ENCODE data around the gene ATP1B4.

ATP1B4 gene

GRCh38 chrX:120406638-120407037 lies 44.7 kb downstream of the ATP1B4 start:
- H3K4me1 Mint-ChIP-seq, result no peaks in the 10 kb centered on the region
- no peaks in the 10 kb centered on the region for H3K36me3 Mint-ChIP-seq (ENCODE audit: low read depth)
- TF ChIP-seq CTCF (IDR thresholded peaks at IDR 0.05; ENCODE audit: unreplicated experiment in 3 of 3), result no peak
- peaks cover 4% of the 10 kb centered on the region for H3K27me3 Mint-ChIP-seq (ENCODE audit: low read depth)
- no peak overlapping the region for H3K27ac Mint-ChIP-seq
- H3K4me3 Mint-ChIP-seq, result no peak overlapping the region
- H3K9me3 Mint-ChIP-seq, result peaks cover 31% of the 10 kb centered on the region

- Mint-ChIP-seq H3K4me1 (no peaks in the 10 kb centered on the region), H3K36me3 (ENCODE audit: low read depth) (no peaks in the 10 kb centered on the region), H3K27ac (no peak overlapping the region), H3K9me3 (peaks cover 34% of the 10 kb centered on the region), H3K4me3 (no peak overlapping the region), H3K27me3 (ENCODE audit: low read depth) (peaks cover 4% of the 10 kb centered on the region)
- TF ChIP-seq CTCF (IDR thresholded peaks at IDR 0.05; ENCODE audit: unreplicated experiment in 3 of 3), result no peak
Observed at GRCh38 chrX:120408168-120408567, 46.3 kb downstream of the ATP1B4 start.

- Mint-ChIP-seq H3K4me1 (no peaks in the 10 kb centered on the region), H3K9me3 (peaks cover 10% of the 10 kb centered on the region), H3K27ac (no peak overlapping the region), H3K27me3 (ENCODE audit: low read depth) (no peaks in the 10 kb centered on the region), H3K4me3 (no peak overlapping the region), H3K36me3 (ENCODE audit: low read depth) (no peaks in the 10 kb centered on the region)
- TF ChIP-seq CTCF (IDR thresholded peaks at IDR 0.05; ENCODE audit: unreplicated experiment in 3 of 3), result no peak
Observed at GRCh38 chrX:120419463-120419862, 57.6 kb downstream of the ATP1B4 start.

- no peak for TF ChIP-seq CTCF (IDR thresholded peaks at IDR 0.05; ENCODE audit: unreplicated experiment in 3 of 3)
- Mint-ChIP-seq H3K27ac (no peak overlapping the region), H3K27me3 (ENCODE audit: low read depth) (no peaks in the 10 kb centered on the region), H3K4me3 (no peak overlapping the region), H3K9me3 (peaks cover 2% of the 10 kb centered on the region), H3K4me1 (peaks cover 5% of the 10 kb centered on the region), H3K36me3 (ENCODE audit: low read depth) (no peaks in the 10 kb centered on the region)
Observed at GRCh38 chrX:120426599-120426998, 64.7 kb downstream of the ATP1B4 start.

- no peak overlapping the region for H3K27ac Mint-ChIP-seq
- peaks cover 5% of the 10 kb centered on the region for H3K4me1 Mint-ChIP-seq
- no peak for TF ChIP-seq CTCF (IDR thresholded peaks at IDR 0.05; ENCODE audit: unreplicated experiment in 3 of 3)
- H3K36me3 Mint-ChIP-seq (ENCODE audit: low read depth), result peaks cover 11% of the 10 kb centered on the region
- H3K9me3 Mint-ChIP-seq, result peaks cover 2% of the 10 kb centered on the region
- H3K4me3 Mint-ChIP-seq, result no peak overlapping the region
- H3K27me3 Mint-ChIP-seq (ENCODE audit: low read depth), result no peaks in the 10 kb centered on the region
Observed at GRCh38 chrX:120428309-120428708, 66.4 kb downstream of the ATP1B4 start.

GRCh38 chrX:120429776-120430540 lies 68.1 kb downstream of the ATP1B4 start:
- Mint-ChIP-seq H3K9me3 (peaks cover 2% of the 10 kb centered on the region), H3K36me3 (ENCODE audit: low read depth) (peaks cover 11% of the 10 kb centered on the region), H3K27me3 (ENCODE audit: low read depth) (no peaks in the 10 kb centered on the region), H3K27ac (no peak overlapping the region), H3K4me3 (no peak overlapping the region), H3K4me1 (peaks cover 5% of the 10 kb centered on the region)
- no peak for TF ChIP-seq CTCF (IDR thresholded peaks at IDR 0.05; ENCODE audit: unreplicated experiment in 3 of 3)

All from nephron (organoid).